Measurements from ENCODE around the gene PAX8. TPM values are rescaled to one million over a fixed set of nuclear protein-coding genes. Genes with fewer than 3 reads are reported as not detected.
A peak's percentile ranks its signal among the peaks of the same experiment; 100 is the strongest.
"Not testable (repeated sequence)": the region's sequence is repeated elsewhere in the genome, so short reads cannot be mapped to it uniquely, and the experiment has no call there.

PAX8 gene
- total and polyA plus RNA-seq, 10 donors: 0.06 to 2.8 (median 1.0) TPM

DNA sequence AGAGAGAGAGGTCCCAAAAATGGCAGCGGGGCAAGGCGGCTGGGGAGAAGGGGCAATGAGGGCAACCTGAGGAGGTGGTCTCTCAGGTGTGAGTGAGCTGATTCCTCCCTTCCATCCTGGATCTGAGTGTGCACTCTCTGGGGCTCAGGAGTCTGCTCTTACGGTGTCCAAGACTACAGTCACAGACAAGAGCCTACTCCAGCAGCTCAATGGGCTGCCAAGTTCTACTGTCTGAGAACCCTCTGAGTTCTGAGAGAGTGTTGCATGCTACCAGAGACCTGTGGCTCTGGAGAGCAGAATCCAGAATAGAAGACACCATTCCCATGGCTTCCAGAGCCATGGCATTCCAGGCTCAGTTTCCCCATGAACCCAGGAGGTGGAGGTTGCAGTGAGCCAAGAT lies 7.1 kb upstream of the PAX8 start:
- Histone ChIP-seq H3K27me3 (replicated peaks in 1 of 7) (peaks cover 0 to 9% (median 0%) of the 10 kb centered on the region in 7 donors), H3K27ac (peak overlapping the region in 1 of 8 donors; percentile 82)
- WGBS, 5 donors: 91 to 100% (median 95%) methylated on average over 3 of the region's 3 CpGs

DNA sequence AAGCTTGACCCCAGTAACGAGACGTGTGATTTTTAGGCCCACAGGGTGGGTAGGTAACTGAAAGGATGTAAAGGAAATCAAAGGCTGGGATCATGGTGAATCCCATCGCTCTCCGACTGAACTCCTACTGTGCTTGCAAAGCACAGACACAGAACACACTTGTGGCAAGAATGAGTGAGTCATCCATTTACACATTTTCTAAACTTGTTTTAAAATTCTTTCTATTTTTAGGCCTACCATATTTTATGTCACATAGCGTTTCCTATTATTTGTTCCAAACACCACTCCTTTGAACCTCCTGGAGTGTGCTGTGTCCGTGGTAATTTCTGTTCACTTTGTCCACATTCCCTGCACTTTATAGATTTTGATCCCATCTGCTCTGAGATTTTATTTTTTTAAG lies 6.3 kb upstream of the PAX8 start:
- 69 to 89% (median 78%) methylated on average over 6 of the region's 6 CpGs for whole genome bisulfite sequencing, 5 donors
- H3K36me3 ChIP-seq; intact Hi-C loops (cut with DNase I; ENCODE audit: low total_unique reads); H3K27me3 ChIP-seq (replicated peaks in 1 of 7); DNase-seq; H3K9me3 ChIP-seq; H3K4me3 ChIP-seq: not testable (repeated sequence)
- Histone ChIP-seq H3K4me1 (peaks cover 0 to 31% (median 11%) of the 10 kb centered on the region in 6 donors), H3K27ac (peak overlapping the region in 6 of 8 donors; percentile 48 to 87 (median 82))

More for the DNA sequence above, 7.1 kb upstream of the PAX8 start:
- no peaks in the 10 kb centered on the region for H3K36me3 ChIP-seq
- peaks cover 0 to 31% (median 11%) of the 10 kb centered on the region in 6 donors for H3K4me1 ChIP-seq
- no peak for DNase-seq
- TF ChIP-seq, protein P1, sequence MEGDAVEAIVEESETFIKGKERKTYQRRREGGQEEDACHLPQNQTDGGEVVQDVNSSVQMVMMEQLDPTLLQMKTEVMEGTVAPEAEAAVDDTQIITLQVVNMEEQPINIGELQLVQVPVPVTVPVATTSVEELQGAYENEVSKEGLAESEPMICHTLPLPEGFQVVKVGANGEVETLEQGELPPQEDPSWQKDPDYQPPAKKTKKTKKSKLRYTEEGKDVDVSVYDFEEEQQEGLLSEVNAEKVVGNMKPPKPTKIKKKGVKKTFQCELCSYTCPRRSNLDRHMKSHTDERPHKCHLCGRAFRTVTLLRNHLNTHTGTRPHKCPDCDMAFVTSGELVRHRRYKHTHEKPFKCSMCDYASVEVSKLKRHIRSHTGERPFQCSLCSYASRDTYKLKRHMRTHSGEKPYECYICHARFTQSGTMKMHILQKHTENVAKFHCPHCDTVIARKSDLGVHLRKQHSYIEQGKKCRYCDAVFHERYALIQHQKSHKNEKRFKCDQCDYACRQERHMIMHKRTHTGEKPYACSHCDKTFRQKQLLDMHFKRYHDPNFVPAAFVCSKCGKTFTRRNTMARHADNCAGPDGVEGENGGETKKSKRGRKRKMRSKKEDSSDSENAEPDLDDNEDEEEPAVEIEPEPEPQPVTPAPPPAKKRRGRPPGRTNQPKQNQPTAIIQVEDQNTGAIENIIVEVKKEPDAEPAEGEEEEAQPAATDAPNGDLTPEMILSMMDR (IDR thresholded peaks at IDR 0.05 in 8 of 11, conservative IDR thresholded peaks at IDR 0.05 in 3 of 11): no peak
- TF ChIP-seq POLR2A (IDR thresholded peaks at IDR 0.05) (no peak), POLR2AphosphoS5 (IDR thresholded peaks at IDR 0.05) (no peak)
- H3K9me3 ChIP-seq: no peaks in the 10 kb centered on the region
- H3K4me3 ChIP-seq: no peak overlapping the region
- intact Hi-C loops (cut with DNase I; ENCODE audit: low total_unique reads): no loop called here

DNA sequence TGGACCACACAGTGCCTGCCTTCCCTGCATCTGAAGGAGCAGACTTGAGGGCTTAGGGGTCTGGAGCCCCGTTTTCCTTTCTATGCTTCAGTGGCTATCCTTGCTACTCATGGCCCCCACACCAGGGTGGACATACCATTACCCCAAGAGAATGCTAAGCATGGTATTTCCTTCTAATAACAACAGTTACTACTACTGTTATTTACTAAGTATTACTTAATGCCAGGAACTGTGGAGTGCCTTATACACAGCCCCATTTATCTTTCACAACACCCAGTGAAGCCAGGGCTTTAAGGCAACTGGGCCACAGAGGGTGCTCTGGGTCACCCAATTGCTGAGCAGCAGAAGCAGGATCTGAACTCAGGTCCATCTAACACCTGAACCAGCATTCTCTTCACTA lies 5.8 kb upstream of the PAX8 start:
- Histone ChIP-seq H3K9me3 (no peaks in the 10 kb centered on the region), H3K4me1 (peaks cover 0 to 31% (median 11%) of the 10 kb centered on the region in 6 donors), H3K27ac (peak overlapping the region; percentile 21 to 87 (median 78)), H3K27me3 (replicated peaks in 1 of 7) (peaks cover 0 to 5% (median 0%) of the 10 kb centered on the region in 7 donors), H3K4me3 (no peak overlapping the region), H3K36me3 (no peaks in the 10 kb centered on the region)
- DNase-seq: no peak
- intact Hi-C loops (cut with DNase I; ENCODE audit: low total_unique reads): no loop called here
- 72 to 94% (median 91%) methylated on average over 1 of the region's 1 CpG for WGBS, 5 donors
- no peak for TF ChIP-seq POLR2AphosphoS5 (IDR thresholded peaks at IDR 0.05)
- TF ChIP-seq, protein P1 (IDR thresholded peaks at IDR 0.05 in 8 of 11, conservative IDR thresholded peaks at IDR 0.05 in 3 of 11): no peak
- no peak for TF ChIP-seq POLR2A (IDR thresholded peaks at IDR 0.05)

DNA sequence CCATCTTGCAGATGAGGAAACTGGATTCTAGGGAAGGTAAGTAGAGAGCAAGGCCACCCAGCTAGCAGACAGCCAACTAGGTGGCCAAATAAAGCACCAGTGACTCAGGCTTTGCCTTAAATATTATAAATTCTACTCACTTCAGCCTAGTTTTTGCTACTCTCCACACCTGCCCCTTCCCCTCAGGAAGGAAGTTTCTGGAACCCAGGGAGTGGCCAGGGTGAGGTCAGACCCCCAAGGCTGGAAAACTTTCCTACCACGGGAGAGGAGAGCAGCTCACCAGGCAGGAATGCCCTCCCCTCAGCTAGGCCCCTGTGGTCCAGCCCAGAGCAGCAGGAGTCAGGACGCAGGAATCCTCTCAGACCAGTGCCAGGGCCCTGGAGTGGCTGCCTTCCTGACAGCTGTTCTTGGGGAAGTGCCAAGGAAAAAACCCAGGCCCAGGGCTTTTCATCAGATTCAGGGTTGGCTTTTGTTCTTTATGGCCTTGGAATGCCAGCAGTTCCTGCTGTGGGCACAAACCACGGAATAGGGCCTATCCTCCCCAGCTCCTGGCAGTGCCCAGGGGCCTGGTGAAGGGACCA lies 5.1 kb upstream of the PAX8 start:
- 18 to 64% (median 59%) methylated on average over 2 to 3 of the region's 3 CpGs for WGBS, 5 donors
- Histone ChIP-seq H3K36me3 (no peaks in the 10 kb centered on the region), H3K27ac (peak overlapping the region in 7 of 8 donors; percentile 48 to 87 (median 82)), H3K4me3 (no peak overlapping the region), H3K9me3 (no peaks in the 10 kb centered on the region), H3K27me3 (replicated peaks in 1 of 7) (peaks cover 0 to 11% (median 2%) of the 10 kb centered on the region in 7 donors), H3K4me1 (peaks cover 0 to 31% (median 11%) of the 10 kb centered on the region in 6 donors)
- intact Hi-C loops (cut with DNase I; ENCODE audit: low total_unique reads): no loop called here
- DNase-seq: peak; percentile 83
- no peak for TF ChIP-seq POLR2A (IDR thresholded peaks at IDR 0.05)
- peak; percentile 41 to 61 (median 44) for TF ChIP-seq POLR2AphosphoS5 (IDR thresholded peaks at IDR 0.05)

DNA sequence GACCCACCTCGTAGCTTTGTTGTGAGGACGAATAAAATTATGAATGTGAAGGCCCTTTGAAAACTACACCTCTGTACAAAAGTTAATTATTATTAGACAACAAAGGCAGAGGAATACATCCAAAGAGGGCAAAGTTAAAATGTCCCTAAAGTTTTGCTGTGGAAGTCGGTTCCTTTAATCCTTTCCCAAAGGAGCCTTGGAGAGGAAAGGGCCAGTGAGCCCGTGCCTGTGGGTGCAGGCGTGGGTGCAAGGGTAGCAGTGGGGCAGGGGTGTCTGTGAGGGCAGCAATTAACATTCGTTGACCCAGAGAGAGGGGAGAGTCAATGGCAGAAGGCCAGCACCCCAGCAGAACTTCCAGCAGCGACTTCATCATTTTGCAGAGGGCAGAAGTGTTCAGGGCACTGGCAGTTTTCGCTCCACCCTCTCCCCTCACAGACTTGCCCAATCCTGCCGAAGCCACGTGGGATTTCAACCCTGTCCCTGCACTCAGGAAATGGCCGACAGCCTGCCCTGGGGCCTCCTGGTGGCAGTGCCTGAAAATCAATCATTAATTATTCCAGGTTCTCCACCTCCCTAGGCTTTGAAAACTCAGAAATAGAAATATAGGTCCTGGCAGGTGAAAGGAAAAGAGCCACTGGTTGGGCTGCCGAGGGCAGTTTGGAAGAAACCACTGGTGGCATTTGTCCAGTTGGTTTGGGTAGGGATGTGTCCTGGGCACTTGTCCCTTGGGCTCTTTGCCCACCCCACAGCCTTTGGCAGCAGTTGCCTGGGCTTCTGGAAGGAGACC lies 4.2 kb upstream of the PAX8 start:
- peaks cover 0 to 20% (median 10%) of the 10 kb centered on the region in 7 donors for H3K27me3 ChIP-seq (replicated peaks in 1 of 7)
- H3K4me3 ChIP-seq: no peak overlapping the region
- WGBS, 5 donors: 35 to 61% (median 45%) methylated on average over 12 of the region's 12 CpGs
- H3K4me1 ChIP-seq: peaks cover 0 to 35% (median 15%) of the 10 kb centered on the region in 6 donors
- H3K27ac ChIP-seq: peak overlapping the region in 7 of 8 donors; percentile 48 to 87 (median 82)
- peak in 1 of 3 donors; percentile 47 for TF ChIP-seq POLR2AphosphoS5 (IDR thresholded peaks at IDR 0.05)
- no peak for TF ChIP-seq POLR2A (IDR thresholded peaks at IDR 0.05)
- TF ChIP-seq, protein P1 (IDR thresholded peaks at IDR 0.05 in 8 of 11, conservative IDR thresholded peaks at IDR 0.05 in 3 of 11): peak in 4 of 11 experiments; percentile 30 to 44 (median 36)
- H3K9me3 ChIP-seq: no peaks in the 10 kb centered on the region
- H3K36me3 ChIP-seq: no peaks in the 10 kb centered on the region
- peak; percentile 82 for DNase-seq
- intact Hi-C loops (cut with DNase I; ENCODE audit: low total_unique reads): no loop called here
